ENCODE data around the gene SMPD4.
"Not testable (repeated sequence)": the region's sequence is repeated elsewhere in the genome, so short reads cannot be mapped to it uniquely, and the experiment has no call there.

The SMPD4 gene

DNA sequence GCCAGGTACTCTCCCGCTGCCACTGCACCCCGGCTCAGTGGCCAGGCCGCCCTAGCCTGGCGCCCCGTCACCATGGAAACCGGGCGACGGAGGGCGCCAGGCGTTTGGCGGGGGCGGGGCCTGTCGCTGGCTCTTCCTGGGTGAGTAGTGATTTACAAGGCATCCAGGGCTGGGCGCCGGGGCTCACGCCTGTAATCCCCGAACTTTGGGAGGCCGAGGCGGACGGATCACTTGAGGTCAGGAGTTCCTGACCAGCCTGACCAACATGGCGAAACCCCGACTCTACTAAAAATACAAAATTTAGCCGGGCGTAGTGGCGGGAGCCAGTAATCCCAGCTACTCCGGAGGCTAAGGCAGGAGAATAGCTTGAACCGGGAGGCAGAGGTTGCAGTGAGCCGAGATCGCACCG is 36.4 kb downstream of the SMPD4 start, which contains the start of gene CCDC74B:
TSS of gene CCDC74B (minus strand) at position 107 of the 409 bp plus-strand sequence. CDS start 116 bp downstream, outside the sequence.
- H3K9ac ChIP-seq (ENCODE audit: low read depth, low read length) = peak within 1 kb of the TSS; percentile 44; the same call in 1 of the 2 replicates
- not testable (repeated sequence) for H3K9me3 ChIP-seq (ENCODE audit: control insufficient read depth, insufficient read depth, low read length); H3K4me1 ChIP-seq (ENCODE audit: insufficient read depth, low read length); H3K36me3 ChIP-seq (ENCODE audit: insufficient read depth, low read length)

DNA sequence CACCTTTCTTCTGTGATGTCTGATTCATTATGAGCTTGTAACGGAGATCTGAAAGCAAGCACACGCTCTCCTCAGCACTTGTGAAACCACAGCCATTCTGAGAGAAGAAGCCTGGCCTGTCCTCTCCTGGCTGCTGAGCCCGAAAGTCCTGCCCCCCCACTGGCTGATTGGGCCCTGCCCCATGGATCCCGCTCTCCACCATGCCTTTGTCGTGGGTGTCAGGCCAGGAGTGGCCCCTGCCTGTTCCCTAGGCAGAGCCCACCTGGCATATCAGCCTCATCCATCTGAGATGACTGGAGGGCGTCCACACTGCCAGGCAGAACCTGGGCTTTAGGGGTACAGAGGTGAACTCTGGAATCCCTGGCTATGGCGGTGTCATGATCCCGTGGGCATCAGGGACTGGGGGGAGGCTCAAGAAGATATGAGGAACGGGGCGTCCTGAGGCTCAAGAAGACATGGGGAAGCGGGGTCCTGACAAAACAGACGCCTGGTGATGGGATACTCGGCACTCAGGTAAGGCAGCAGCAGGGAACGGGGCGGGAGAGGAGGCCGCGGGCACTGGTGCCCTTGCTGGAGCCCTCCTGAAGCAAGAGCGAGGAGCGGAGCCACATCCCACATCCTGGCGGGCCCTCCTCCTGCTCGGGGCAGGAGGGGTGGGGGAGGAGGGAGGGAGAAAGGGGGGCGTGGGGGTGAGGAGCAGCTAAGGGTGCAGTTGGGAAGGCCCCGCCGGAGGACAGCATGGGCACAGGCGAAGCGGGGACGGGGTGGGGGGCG is 37.9 kb downstream of the SMPD4 start:
- not testable (repeated sequence) for H3K4me1 ChIP-seq (ENCODE audit: insufficient read depth, low read length); H3K36me3 ChIP-seq (ENCODE audit: insufficient read depth, low read length); H3K9me3 ChIP-seq (ENCODE audit: control insufficient read depth, insufficient read depth, low read length)
- peak overlapping the region; percentile 31; the same call in 1 of the 2 replicates for H3K9ac ChIP-seq (ENCODE audit: low read depth, low read length)

DNA sequence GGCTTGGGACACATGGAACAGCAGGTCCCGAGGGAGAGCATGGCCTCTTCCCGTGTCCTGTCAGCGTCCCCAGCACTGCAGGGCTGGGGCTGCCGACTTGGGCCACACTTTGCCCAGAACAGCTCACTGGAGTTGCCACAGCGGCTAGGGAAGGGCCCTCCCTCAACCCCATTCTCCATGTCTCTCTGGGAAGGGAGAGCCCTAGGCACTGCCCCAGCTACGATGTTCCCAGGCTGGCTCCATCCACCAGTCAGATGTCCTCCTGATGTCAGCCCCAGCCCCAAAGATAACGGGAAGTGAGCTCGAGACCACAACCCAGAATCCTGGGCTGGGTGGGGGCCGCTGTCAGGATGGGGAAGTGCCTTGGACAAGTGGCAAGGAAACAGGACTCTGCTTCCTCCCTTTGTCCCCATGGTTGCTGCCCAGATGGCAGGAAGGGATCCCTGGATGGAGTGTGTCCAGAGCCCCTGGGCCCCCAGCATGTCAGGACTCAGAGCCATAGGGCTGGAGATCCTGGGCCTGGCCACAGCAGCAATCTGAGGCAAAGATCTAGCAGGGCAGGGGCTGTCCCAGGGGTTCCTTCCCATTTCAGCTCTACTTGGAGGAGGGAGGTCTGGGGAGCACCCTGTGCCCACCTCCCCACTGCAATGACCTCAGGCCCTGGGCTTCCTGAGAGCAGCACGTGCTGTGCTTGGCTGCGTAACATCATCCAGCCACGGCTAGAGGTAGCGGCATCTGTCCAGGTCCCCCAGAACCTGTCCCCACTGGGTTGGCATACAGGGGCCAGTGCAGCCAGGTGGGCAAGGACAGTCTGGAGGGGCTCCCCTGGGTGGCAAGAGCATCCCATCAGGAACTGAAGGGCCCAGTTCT is 38.8 kb downstream of the SMPD4 start:
- H3K9me3 ChIP-seq (ENCODE audit: control insufficient read depth, insufficient read depth, low read length); H3K4me1 ChIP-seq (ENCODE audit: insufficient read depth, low read length); H3K36me3 ChIP-seq (ENCODE audit: insufficient read depth, low read length); H3K9ac ChIP-seq (ENCODE audit: low read depth, low read length): not testable (repeated sequence)

DNA sequence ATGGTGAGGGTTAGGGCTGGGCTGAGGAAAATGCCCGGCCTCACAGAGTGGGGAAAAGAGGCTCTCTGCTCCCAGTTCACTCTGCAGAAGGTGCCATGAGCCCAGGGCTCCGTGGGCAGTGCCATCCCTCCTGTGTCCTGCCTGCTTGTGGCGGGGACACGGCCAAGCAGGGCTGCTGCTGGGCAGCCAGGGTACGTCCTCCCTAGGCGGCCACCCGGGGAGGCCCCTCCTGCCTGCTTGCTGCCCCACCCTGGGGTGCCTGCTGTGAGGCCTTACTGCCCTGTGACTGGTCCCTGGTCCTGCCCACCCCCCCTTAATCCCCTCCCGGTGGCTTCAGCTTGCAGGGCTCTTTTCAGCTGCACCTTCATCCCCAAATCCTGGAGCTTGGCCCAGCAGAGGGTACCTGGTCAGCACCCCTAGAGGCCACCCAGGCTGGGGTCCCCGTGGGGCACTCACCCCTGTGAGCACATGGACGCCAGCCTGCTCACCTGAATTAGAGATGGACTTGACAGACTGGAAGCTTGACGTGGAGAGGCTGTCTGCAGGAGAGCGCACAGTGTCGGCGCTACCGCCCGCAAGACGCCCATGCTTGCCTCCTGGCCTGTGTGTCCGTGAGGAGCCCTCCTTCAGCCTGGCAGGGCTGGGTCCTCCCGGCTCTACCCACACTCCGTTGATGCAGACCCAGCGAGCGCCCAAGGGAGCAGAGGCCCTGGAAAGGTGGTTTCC is 39.6 kb downstream of the SMPD4 start:
- H3K9me3 ChIP-seq (ENCODE audit: control insufficient read depth, insufficient read depth, low read length); H3K4me1 ChIP-seq (ENCODE audit: insufficient read depth, low read length); H3K36me3 ChIP-seq (ENCODE audit: insufficient read depth, low read length); H3K9ac ChIP-seq (ENCODE audit: low read depth, low read length): not testable (repeated sequence)

DNA sequence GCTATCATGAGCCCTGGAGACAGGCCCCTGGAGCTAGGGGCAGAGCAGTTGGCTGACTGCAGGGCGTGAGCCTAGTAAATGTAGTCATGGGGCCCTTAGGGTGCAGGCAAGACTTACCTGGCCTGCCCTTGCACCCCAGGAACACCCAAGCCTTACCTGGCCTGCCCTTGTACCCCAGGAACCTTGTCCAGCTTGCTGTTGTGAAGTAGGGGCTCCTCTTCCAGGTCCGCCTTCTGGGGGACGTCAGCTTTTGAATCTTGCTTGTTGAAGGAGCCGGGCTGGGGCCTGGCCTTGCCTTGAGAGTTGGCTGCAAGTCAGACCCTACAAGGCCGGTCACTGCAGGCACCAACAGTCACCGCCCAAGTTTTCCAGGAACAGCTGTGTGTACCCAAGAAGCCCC is 40.4 kb downstream of the SMPD4 start:
- not testable (repeated sequence) for H3K4me1 ChIP-seq (ENCODE audit: insufficient read depth, low read length); H3K36me3 ChIP-seq (ENCODE audit: insufficient read depth, low read length); H3K9me3 ChIP-seq (ENCODE audit: control insufficient read depth, insufficient read depth, low read length); H3K9ac ChIP-seq (ENCODE audit: low read depth, low read length)

DNA sequence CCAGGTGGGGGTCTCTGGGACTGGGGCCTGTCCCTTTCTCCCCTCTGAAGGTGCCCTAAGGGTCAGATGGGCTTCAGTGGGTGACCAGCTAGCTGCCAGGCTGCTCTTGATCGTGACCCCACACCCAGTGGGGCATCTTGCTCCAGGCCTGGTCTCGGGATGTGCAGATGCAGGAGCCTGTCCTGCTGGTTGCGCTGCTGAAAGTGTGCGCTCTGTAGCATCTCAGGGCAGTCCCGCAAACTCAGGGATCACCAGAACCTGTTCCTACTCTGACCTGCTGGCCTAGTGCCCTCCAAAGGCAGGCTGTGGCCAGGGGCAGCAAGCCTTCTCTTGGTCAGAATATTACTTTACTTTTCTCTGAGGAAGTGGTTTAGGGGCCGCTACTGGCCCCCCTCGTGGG is 40.9 kb downstream of the SMPD4 start:
- H3K9me3 ChIP-seq (ENCODE audit: control insufficient read depth, insufficient read depth, low read length); H3K36me3 ChIP-seq (ENCODE audit: insufficient read depth, low read length); H3K4me1 ChIP-seq (ENCODE audit: insufficient read depth, low read length): not testable (repeated sequence)

DNA sequence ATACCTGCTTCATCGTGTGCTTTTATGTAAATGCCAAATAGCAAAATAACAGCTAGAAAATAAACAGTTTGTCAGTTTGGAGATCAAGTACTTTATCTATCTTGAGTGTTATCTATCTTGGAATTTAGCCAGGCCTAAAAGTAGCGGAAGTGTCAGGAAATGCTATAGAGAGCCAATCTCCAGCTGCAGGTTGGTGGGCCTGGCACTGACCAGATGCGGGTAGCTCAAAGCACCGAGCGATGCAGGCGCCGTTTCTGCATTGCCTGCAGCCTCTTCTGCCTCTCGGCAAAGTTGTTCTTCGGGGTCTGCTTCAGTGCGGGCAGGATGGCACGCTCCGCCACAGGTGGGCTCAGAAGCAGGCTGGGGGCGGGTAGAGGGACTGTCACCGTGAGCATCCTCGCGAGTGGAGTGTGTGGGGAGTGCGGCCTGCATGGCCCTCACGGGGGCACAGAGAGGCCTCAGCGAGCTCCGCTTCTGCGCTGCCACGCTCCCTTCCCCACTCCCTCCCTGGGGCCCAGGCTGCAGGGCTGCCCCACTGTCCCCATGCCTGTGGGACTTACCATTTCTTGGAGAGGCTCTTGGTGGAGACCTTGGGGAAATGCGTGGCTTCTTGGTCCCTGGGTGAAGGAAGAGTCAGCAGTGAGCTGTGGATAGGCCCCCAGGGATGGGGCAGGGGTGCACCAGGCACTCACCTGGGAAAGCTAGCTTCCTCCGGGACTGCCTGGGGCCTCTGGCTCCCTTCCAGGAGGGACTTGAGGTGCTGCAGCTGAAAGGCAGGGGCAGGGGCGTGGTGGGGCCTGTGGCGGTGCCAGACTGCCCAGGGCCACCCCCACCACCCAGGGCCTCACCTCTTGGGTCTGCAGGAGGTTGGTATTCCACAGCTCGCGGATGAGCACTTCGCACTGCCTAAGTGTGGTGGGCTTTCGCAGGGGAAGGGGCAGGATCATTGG is 41.8 kb downstream of the SMPD4 start:
- H3K9ac ChIP-seq (ENCODE audit: low read depth, low read length); H3K9me3 ChIP-seq (ENCODE audit: control insufficient read depth, insufficient read depth, low read length); H3K36me3 ChIP-seq (ENCODE audit: insufficient read depth, low read length); H3K4me1 ChIP-seq (ENCODE audit: insufficient read depth, low read length): not testable (repeated sequence)

More for the DNA sequence above, 40.9 kb downstream of the SMPD4 start:
- not testable (repeated sequence) for H3K9ac ChIP-seq (ENCODE audit: low read depth, low read length)

DNA sequence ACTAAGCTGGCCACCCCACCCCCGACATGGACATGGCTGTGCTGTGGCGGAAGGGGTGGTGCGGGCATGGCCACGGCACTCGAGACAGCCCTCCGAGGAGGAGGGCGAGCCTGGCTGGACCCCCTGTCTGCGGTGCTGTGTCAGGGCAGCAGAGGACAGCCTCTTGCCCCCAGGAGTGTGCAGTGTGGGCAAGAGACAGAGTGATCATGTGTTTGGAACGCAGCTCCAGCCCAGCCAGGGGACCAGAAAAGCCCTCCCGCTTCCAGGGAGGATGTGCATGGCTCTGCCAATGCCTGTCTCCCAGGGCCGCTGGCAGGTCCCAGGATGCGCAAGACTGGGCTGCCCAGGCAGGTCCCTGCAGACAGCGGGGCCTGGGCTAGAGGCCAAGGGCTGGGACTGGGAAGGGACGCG is 42.6 kb downstream of the SMPD4 start:
- H3K9ac ChIP-seq (ENCODE audit: low read depth, low read length); H3K36me3 ChIP-seq (ENCODE audit: insufficient read depth, low read length); H3K4me1 ChIP-seq (ENCODE audit: insufficient read depth, low read length); H3K9me3 ChIP-seq (ENCODE audit: control insufficient read depth, insufficient read depth, low read length): not testable (repeated sequence)

DNA sequence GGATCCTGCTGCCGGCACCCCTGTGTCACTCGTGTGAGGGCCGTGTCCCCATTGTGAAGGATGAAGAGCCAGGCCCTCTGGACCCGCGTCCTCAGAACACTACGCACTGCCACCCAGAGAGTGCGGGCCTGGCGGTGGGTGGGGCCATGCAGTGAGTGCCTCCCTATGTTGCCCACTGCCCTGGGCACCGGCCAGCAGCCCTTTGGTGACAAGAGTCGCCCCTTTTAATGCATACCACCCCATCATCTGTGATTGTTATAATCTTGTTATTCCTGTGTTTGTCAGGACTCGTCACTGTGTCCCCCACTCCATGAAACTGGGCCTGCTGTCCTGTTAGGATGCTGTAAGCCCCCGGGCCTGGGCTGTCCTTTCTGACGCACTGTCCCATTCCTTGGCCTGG is 43.1 kb downstream of the SMPD4 start:
- H3K36me3 ChIP-seq (ENCODE audit: insufficient read depth, low read length); H3K9ac ChIP-seq (ENCODE audit: low read depth, low read length); H3K9me3 ChIP-seq (ENCODE audit: control insufficient read depth, insufficient read depth, low read length); H3K4me1 ChIP-seq (ENCODE audit: insufficient read depth, low read length): not testable (repeated sequence)

DNA sequence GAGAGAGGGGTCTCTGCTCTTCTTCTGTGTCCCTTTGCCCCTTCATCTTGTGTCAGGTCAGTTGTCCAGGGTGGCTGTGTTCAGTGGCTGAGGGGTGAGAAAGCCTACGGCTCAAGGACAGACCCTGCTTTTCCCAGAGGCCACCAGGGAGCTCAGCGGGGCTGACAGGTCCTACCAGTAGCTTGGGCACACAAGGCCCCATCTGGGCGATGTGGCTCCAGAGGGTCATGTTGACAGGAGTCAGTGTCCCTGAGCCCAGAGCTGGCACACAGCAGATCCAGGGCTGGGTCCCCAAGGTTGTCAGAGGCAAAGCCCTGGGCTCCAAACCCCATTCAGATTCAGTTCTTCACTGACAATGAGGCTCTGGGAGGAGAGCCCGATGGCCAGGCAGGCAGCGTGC is 44.3 kb downstream of the SMPD4 start:
- not testable (repeated sequence) for H3K36me3 ChIP-seq (ENCODE audit: insufficient read depth, low read length); H3K9ac ChIP-seq (ENCODE audit: low read depth, low read length); H3K4me1 ChIP-seq (ENCODE audit: insufficient read depth, low read length); H3K9me3 ChIP-seq (ENCODE audit: control insufficient read depth, insufficient read depth, low read length)

DNA sequence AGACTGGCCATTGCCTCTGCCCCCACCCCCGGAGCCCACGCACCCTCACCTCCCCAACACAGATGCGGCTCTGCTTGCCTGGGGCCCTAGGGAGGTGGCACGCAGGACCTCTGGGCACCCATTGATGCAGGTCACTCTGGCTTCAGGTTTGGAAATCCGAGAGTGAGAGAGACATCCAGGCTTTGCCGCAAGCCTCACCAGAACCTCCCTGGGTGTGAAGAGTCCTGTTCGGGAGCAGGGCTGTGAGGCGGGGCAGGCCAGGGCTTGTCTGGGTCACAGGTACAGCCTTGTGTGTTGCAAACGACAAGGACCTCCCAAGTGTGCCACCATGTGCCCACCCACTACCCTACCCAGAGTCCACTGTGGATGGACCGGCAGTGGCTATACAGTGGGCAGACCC is 44.9 kb downstream of the SMPD4 start:
- not testable (repeated sequence) for H3K9me3 ChIP-seq (ENCODE audit: control insufficient read depth, insufficient read depth, low read length); H3K4me1 ChIP-seq (ENCODE audit: insufficient read depth, low read length); H3K9ac ChIP-seq (ENCODE audit: low read depth, low read length); H3K36me3 ChIP-seq (ENCODE audit: insufficient read depth, low read length)

DNA sequence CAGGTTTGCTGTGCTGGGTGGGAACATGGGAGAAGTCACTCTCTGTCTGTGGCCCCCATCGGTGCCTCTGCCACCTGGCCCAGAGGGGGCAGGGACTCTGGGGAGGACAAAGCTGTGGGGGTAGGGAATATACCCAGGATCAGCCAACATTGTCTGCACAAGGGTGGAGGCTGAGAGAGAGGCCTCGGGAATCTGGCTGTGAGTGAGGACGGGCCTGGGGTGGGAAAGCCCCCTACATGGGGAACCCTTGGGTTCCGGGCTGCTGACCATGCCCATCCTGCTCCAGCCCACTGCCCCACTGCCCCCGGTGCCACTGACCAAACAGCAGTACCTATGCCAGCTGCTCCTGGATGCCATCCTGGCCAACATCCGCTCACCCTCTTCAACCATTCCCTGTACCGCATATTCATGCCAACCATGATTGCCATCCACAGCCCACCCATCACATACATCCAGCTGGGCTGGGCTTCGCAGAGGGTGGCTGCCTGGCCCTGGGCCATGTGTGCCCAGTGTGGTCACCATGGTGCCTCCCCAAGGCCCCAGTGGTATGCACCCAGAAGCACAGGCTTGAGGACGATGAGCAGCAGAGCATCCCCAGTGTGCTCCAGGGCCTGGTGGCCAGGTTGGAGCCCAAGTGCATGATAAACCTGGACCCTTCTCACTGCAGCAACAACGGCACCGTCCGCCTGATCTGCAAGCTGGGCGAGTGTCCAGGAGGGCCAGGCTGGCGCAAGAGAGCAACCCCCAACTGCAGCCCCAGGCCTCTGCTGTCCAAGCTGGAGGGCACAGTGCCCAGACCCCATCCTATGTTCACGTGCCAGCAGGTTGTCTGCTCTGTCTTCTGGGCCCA is 45.5 kb downstream of the SMPD4 start:
- Histone ChIP-seq H3K9ac (ENCODE audit: low read depth, low read length) (no peak overlapping the region), H3K36me3 (ENCODE audit: insufficient read depth, low read length) (no peaks in the 10 kb centered on the region), H3K9me3 (ENCODE audit: control insufficient read depth, insufficient read depth, low read length) (no peaks in the 10 kb centered on the region), H3K4me1 (ENCODE audit: insufficient read depth, low read length) (no peaks in the 10 kb centered on the region)

DNA sequence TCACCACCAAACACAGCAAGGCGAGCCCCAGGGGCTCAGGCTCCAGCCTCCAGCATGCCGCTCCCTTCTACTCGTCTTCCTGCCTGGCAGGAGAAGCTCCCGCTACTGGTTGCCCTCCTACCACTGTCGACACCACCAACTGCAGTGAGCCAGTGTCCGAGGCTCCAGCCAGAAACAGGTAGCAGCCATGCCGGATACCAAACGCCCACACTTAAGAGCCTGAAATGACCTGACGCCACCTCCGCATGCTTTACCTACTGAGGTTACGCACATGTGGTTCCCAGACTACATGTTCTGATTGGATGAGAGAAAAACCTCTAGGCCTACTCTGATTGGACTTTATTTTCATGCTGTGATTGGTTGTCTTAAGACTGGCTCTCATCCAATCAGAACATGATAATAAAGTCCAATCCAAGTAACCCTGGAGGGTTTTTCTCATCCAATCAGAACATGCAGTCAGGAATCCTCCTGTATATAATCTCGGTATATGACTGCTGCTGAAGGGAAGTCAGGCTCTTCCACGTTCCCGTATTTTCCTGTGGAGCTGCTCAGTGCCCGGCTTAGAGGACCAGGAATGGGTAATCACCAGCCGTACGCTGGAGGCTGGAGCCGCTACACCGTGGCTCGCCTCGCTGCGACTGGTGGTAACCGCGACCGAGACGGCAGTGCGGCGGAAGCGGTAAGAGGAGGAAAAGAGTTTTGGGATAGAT is 52.1 kb downstream of the SMPD4 start, which contains the start of gene POTEF:
TSS of gene POTEF (minus strand) at position 103 of the 710 bp plus-strand sequence. CDS start 8,707 bp downstream, outside the sequence.
- not testable (repeated sequence) for H3K9me3 ChIP-seq (ENCODE audit: control insufficient read depth, insufficient read depth, low read length); H3K4me1 ChIP-seq (ENCODE audit: insufficient read depth, low read length); H3K36me3 ChIP-seq (ENCODE audit: insufficient read depth, low read length)
- peak within 1 kb of the TSS; percentile 66; the same call in 1 of the 2 replicates for H3K9ac ChIP-seq (ENCODE audit: low read depth, low read length)

Measured in ES-I3 (cell line).